ENCODE data around the gene ATP4B. TPM values are rescaled to one million over a fixed set of nuclear protein-coding genes. Genes with fewer than 3 reads are reported as not detected.
A peak's percentile ranks its signal among the peaks of the same experiment; 100 is the strongest.

The ATP4B gene
- total RNA-seq, 1 donor from 2014 or later, result not detected

GRCh38 chr13:113630804-113631203 lies 27.2 kb downstream of the ATP4B start:
- peaks cover 19% of the 10 kb centered on the region for H3K4me1 Mint-ChIP-seq (ENCODE audit: unreplicated experiment)
- no peak for TF ChIP-seq CTCF (IDR thresholded peaks at IDR 0.05)
- DNase-seq (ENCODE audit: extremely low spot score, unreplicated experiment), result no peak

GRCh38 chr13:113630296-113630695 lies 27.7 kb downstream of the ATP4B start:
- DNase-seq (ENCODE audit: extremely low spot score, unreplicated experiment), result no peak
- Mint-ChIP-seq H3K36me3 (ENCODE audit: unreplicated experiment) (peaks cover 40% of the 10 kb centered on the region), H3K27me3 (ENCODE audit: unreplicated experiment) (no peaks in the 10 kb centered on the region), H3K4me1 (ENCODE audit: unreplicated experiment) (peaks cover 19% of the 10 kb centered on the region), H3K4me3 (ENCODE audit: unreplicated experiment) (no peak overlapping the region), H3K9me3 (ENCODE audit: unreplicated experiment) (no peaks in the 10 kb centered on the region), H3K27ac (ENCODE audit: unreplicated experiment) (no peak overlapping the region)
- TF ChIP-seq CTCF (IDR thresholded peaks at IDR 0.05), result no peak

More at GRCh38 chr13:113630804-113631203, 27.2 kb downstream of the ATP4B start:
- H3K9me3 Mint-ChIP-seq (ENCODE audit: unreplicated experiment), result no peaks in the 10 kb centered on the region
- H3K36me3 Mint-ChIP-seq (ENCODE audit: unreplicated experiment), result peaks cover 42% of the 10 kb centered on the region
- H3K27ac Mint-ChIP-seq (ENCODE audit: unreplicated experiment), result no peak overlapping the region
- H3K27me3 Mint-ChIP-seq (ENCODE audit: unreplicated experiment), result no peaks in the 10 kb centered on the region
- H3K4me3 Mint-ChIP-seq (ENCODE audit: unreplicated experiment), result no peak overlapping the region

GRCh38 chr13:113629866-113630265 lies 28.1 kb downstream of the ATP4B start:
- Mint-ChIP-seq H3K4me3 (ENCODE audit: unreplicated experiment) (no peak overlapping the region), H3K27me3 (ENCODE audit: unreplicated experiment) (no peaks in the 10 kb centered on the region), H3K36me3 (ENCODE audit: unreplicated experiment) (peaks cover 40% of the 10 kb centered on the region), H3K4me1 (ENCODE audit: unreplicated experiment) (peaks cover 19% of the 10 kb centered on the region), H3K27ac (ENCODE audit: unreplicated experiment) (no peak overlapping the region), H3K9me3 (ENCODE audit: unreplicated experiment) (no peaks in the 10 kb centered on the region)
- no peak for DNase-seq (ENCODE audit: extremely low spot score, unreplicated experiment)
- no peak for TF ChIP-seq CTCF (IDR thresholded peaks at IDR 0.05)

GRCh38 chr13:113628291-113629270 lies 29.4 kb downstream of the ATP4B start:
- peaks cover 36% of the 10 kb centered on the region for H3K36me3 Mint-ChIP-seq (ENCODE audit: unreplicated experiment)
- DNase-seq (ENCODE audit: extremely low spot score, unreplicated experiment), result no peak
- H3K27ac Mint-ChIP-seq (ENCODE audit: unreplicated experiment), result peak overlapping the region; percentile 27
- H3K4me1 Mint-ChIP-seq (ENCODE audit: unreplicated experiment), result peaks cover 19% of the 10 kb centered on the region
- no peak for TF ChIP-seq CTCF (IDR thresholded peaks at IDR 0.05)
- no peaks in the 10 kb centered on the region for H3K9me3 Mint-ChIP-seq (ENCODE audit: unreplicated experiment)
- no peaks in the 10 kb centered on the region for H3K27me3 Mint-ChIP-seq (ENCODE audit: unreplicated experiment)
- no peak overlapping the region for H3K4me3 Mint-ChIP-seq (ENCODE audit: unreplicated experiment)

- peak overlapping the region; percentile 25 for H3K27ac Mint-ChIP-seq (ENCODE audit: unreplicated experiment)
- no peak for DNase-seq (ENCODE audit: extremely low spot score, unreplicated experiment)
- no peaks in the 10 kb centered on the region for H3K9me3 Mint-ChIP-seq (ENCODE audit: unreplicated experiment)
- H3K4me1 Mint-ChIP-seq (ENCODE audit: unreplicated experiment), result peaks cover 19% of the 10 kb centered on the region
- no peak for TF ChIP-seq CTCF (IDR thresholded peaks at IDR 0.05)
- peaks cover 31% of the 10 kb centered on the region for H3K36me3 Mint-ChIP-seq (ENCODE audit: unreplicated experiment)
- no peaks in the 10 kb centered on the region for H3K27me3 Mint-ChIP-seq (ENCODE audit: unreplicated experiment)
- H3K4me3 Mint-ChIP-seq (ENCODE audit: unreplicated experiment), result no peak overlapping the region
Measured at GRCh38 chr13:113627136-113627535, 30.9 kb downstream of the ATP4B start.

Data from osteocyte (in vitro differentiated cells).